ENCODE results near the gene TMEM178B.
"Not testable (repeated sequence)": the region's sequence is repeated elsewhere in the genome, so short reads cannot be mapped to it uniquely, and the experiment has no call there.

The TMEM178B gene

DNA sequence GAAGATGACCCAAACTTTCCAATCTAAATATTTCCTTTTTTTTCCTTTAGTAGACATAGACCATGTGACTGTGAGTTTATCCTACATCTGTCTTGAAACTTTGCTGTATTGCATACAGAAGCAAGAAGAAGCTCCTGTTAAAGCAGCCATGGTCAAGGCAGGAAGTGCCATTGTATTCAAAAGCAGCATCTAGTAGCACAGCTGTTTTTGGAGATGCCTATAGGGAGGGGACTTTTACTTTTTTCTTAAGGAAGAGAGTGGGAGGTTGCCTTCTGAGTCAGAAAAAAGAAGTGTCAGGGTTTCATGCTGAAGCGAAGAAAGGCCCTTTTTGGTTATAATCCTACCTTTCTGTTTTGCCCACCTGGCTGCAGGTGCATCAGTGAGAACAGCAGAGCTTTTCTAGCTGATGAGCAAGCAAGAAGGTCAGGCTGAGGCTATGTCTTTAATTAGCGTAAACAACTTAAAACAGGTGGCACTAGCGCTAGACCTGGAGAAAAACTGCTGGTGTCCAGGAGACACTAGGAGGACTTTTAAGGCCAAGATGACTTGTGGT, 243.2 kb downstream of the TMEM178B start:
- no peak for DNase-seq

- DNase-seq = no peak
These were observed 246.4 kb downstream of the TMEM178B start for GRCh38 chr7:141320287-141320686.

DNA sequence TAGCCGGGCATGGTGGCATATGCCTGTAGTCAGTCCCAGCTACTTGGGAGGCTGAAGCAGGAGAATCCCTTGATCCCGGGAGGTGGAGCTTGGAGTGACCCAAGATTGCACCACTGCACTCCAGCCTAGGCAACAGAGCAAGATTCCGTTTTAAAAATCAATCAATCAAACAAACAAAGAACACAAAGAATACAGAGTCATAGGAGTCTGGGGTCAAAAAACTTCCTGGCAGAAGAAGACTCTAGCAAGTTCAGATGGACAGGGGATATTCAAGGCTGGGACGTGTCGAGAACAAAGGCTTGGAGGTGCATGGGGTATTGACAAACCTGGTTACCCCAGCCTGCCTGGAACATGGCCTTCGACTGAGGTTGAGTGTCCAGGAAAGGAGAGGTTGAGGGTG, 248.5 kb downstream of the TMEM178B start:
- no peak for DNase-seq

GRCh38 chr7:141323826-141324225, 250.0 kb downstream of the TMEM178B start:
- DNase-seq = no peak

DNA sequence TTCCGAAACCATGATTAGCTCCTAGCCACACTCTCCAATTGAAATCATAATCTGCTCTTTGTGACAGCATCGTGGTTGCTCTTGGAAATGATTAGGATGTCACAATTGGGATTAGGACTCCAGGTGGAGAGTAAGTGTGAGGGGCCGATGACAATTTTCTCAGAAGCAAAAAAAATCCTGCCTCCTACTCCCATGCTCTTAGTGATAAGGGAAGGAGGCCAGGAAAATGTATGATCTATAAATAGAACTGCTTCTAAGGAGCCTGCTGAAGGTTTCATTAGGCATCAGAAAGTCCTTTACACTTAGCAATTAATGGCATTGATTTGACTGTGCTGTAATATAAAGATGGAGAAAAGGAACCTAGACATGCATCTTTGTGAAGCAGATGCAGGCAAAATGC, 251.0 kb downstream of the TMEM178B start:
- DNase-seq = no peak

DNA sequence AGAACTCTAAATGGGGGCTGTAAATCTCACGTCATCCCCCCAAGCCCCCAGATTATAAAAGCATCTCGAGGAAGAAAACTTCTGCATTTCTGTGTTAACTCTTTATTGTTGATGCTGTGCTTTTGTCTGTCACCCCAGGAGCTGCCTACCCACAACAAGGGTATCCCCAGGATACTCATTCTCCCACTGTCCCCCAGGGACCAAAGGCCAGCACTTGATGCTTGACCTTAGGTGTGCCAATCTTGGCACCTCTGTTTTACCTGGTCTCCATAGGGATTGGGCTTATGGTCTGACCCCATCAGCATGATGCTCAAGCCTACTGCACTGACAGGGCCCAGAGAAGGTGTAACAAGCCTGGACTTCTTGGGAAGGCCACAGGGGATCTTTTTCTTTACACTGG, 251.4 kb downstream of the TMEM178B start:
- DNase-seq = no peak

DNA sequence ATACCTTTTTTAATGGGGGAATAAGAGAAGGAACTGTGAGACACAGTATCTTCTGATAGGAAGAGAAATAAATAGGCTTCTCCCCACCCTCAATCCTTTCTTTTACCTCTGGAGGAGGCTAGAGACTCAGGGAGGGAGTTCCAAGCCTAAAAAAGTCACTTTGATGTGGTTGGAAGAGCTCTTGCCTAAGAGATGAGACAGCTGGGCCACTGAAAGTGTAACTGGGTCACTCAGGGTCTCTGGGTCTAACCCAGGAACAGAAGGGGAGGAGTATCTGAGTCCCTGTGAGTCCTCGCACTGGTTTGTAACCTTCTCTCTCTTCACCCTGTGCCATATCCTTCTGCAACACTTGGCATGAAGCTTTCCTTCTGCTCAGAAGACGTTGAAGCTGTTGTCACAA, 254.4 kb downstream of the TMEM178B start:
- DNase-seq = no peak

DNA sequence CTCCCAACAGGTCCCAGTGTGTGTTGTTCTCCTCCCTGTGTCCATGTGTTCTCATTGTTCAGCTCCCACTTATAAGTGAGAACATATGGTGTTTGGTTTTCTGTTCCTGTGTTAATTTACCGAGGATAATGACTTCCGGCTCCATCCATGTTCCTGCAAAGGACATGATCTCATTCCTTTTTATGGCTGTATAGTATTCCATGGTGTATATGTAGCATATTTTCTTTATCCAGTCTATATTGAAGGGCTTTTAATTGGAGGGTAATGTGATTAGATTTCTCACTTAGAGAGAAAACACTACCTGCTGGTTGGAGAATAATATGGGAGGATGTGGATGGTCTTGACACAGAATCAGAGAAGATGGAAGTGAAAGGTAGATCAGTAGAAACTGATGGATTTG, 256.4 kb downstream of the TMEM178B start:
- DNase-seq = not testable (repeated sequence)

- DNase-seq = no peak
These were observed 259.6 kb downstream of the TMEM178B start for GRCh38 chr7:141333459-141333858.

GRCh38 chr7:141335164-141335563, 261.3 kb downstream of the TMEM178B start:
- no peak for DNase-seq

GRCh38 chr7:141339603-141340002, 265.7 kb downstream of the TMEM178B start:
- DNase-seq = no peak

GRCh38 chr7:141340991-141341390, 267.1 kb downstream of the TMEM178B start:
- no peak for DNase-seq

DNA sequence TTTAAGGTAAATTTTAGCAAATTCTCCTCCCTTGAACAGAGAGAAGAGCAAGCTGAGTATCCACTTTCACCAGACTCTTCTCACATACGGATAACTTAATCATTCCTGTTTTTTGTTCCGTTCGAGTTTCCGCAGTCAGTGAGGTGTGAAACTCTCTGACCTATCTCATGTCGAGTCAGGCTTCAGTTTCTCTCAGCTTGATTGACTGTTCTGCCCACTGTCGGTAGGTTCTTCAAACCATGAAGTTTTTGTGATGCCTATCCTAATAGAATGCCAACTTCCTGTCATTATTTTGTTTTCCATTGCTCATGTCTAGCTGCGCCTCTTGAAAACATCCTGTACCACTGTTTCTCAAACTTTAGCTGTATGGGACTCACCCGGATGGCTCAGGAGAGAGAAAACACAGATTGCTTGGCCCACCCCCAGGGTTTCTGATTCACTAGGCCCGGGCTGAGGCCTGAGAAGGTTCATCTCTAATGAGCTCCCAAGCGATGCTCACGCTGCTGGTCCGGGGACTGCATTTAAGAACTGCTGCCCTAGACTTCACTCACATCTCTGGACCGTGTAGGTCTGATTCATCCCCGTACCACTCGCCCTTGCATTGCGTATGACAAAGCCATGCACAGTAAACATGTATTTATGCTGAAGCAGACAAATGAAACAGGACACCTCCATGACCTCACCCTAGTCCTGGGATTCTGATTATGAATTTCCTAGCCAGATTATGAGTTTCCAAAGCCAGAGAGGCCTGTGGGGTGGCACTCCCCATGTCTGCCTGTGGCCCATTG, 269.0 kb downstream of the TMEM178B start:
- DNase-seq = no peak

DNA sequence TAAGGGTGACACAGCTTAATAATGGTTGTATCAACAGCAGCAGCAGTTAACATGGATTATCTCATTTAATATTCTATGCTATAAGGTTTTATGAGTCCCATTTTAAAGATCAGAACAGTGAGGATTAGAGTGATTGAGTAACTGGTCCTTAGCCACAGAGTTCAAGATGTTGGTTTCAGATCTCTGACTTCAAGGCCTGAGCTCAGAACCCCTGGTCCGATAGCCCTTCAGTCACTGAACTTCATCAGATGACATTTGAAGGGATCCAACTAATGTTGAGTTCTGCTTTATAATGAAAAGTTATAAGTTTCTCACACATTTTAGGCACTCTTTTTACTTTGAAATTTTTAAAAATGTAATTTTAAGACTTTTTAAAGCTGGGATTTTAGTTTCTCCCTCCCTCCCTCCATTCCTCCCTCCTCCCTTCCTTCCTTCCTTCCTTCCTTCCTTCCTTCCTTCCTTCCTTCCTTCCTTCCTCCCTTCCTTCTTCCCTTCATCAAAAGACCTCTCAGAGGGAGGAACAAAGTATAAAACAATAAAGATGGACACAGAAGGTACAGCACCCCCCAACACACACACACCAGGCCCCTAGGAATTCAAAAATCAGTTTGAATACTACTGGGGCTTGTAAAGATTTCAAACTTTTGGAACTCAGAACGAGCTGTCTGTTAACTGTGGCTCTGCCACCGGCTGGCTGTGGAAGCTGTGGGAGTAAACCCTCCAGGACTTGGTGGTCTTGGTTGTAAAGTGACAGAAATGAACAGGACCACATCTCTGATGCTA, 270.5 kb downstream of the TMEM178B start:
- DNase-seq = no peak

GRCh38 chr7:141348728-141349127, 274.9 kb downstream of the TMEM178B start:
- DNase-seq = no peak

DNA sequence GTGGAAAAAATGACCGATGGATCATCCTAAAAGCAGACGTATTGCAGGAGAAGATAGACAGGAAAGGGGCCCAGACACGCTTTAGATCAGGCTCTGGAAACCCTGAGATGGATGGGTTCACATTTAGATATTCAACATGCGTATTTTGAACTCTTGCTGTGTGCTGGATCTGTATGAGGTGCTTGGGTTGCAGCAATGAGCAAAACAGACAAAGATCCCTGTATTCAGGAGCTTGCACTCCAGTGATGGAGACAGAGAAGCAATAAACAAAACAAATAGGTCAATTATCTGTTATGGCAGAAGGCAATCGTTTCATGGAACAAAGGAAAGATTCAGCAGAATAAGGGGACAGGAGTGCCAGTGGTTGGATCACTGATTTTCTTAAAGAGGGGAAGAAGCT, 275.5 kb downstream of the TMEM178B start:
- DNase-seq = no peak

DNA sequence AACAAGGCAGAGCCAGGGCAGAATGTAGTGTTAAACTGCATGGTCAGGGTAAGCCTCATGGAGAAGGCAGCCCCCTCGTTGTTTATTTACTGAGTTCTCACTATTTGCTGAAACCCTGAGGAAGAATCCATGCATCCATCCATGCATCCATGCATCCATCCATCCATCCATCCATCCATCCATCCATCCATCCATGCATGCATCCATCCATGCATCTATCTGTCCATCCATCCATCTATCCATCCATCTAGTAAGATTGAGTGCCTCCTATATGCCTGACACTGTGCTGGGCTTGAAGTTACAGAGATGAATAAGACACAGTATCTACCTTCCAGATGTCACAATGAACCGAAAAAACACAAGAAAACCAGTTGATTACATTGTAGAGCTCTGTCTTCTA, 275.9 kb downstream of the TMEM178B start:
- DNase-seq = no peak

GRCh38 chr7:141351175-141351574, 277.3 kb downstream of the TMEM178B start:
- no peak for DNase-seq

DNA sequence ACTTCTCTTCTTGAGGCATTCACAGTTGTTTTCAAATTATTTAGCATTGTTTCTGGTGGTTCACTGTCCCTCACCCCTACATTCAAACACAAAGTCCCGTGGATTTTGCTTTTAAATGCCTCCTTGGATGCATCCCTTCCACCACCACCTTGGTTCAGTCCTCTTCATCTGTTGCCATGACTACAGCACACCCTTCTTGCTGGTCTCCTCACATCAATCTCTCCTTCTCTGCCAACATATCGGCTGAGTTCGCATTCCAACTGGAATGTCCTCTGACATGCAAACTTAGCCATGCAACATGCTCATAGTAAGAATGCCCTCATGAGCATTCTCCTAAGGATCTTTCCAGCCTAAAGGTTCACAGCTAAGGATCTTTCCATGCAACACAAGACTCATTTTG, 279.1 kb downstream of the TMEM178B start:
- no peak for DNase-seq

GRCh38 chr7:141354251-141354650, 280.4 kb downstream of the TMEM178B start:
- no peak for DNase-seq

DNA sequence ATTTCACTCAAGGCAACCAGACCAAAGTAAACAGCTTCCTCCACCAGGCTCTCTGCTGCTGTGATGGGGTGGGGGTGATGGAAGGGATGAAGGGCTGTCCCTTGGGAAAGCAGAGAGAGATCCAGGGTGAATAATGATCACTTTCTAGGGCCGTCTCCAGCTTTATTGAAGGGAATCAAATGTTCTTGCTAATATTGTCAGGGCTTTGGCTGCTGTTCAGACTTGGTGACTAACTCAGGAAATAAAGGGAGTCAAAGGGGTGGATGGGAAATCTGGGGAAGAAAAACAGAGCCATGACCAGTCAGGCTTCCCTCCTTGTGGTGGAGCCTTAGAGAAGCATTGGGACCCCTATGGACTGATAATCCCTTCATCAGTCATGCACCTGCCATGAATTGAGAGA, 281.2 kb downstream of the TMEM178B start:
- no peak for DNase-seq

DNA sequence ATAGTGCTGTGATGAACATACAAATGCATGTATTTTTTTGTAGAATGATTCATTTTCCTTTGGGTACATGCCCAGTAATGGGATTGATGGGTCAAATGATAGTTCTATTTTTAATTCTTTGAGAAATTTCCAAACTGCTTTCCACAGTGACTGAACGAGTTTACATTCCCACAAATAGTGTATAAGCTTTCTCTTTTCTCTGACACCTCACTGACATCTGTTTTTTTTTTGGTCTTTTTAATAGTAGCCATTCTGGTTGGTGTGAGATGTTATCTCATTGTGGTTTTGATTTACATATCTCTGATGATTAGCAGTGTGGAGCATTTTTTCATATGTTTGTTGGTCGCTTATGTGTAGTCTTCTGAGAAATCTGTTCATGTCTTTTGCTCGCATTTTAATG, 282.3 kb downstream of the TMEM178B start:
- no peak for DNase-seq

DNA sequence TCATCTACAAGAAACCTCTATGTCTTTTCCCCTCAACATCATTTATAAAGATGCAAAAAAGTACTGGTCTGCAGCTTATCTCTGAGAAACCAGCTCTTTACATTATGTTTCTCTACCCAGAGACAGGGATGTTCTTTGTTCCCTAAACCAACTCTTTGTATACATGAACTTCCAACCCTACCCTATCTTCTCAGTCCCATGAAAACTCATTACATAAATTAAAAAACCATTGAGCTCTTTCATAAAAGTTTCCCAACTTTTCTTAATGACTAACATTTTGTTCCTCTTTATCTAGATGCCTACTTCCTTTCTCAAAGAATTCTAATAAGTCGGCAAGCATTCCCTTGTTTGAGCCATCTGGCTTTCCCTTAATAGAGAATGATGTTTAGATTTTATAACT, 284.5 kb downstream of the TMEM178B start:
- no peak for DNase-seq

GRCh38 chr7:141359262-141359661, 285.4 kb downstream of the TMEM178B start:
- no peak for DNase-seq
